Hepatic stellate cell (primary cell): Measurements from ENCODE around the gene ME3.
"Not testable (repeated sequence)": the region's sequence is repeated elsewhere in the genome, so short reads cannot be mapped to it uniquely, and the experiment has no call there.

Experiments
- DNase-seq: peaks from one replicate; pipeline ENCODE4 v3.0.0; 2011; ENCODE audit warnings: low spot score

ME3 gene

DNA sequence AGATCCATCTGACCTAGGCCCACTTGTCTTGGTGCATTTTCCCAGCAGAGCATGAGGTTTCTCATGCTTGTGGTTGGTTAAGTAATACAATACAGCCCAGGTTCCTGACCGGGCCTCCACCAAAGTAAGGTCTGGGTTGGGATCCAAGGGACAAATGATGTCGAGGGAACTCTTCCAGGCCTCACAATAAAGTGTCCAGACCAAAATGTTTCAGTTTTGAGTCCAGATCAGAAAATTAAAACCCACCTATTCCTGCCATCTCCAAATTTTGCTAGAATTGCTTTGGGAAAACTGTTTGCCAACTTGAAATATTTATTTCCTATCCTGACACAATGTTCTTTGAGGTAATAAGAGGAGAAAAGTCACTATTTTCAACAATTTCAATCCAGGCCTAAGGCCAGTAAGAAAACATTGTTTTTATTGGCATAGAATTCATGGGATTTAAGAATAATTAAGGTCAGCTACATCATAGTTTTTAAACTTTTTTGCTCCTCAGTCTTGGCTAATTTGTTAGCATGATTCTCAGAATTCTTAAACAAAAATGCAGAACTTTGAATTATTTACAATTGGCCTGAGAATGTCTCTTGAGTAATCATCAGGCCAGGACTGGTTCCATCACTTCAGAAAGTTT lies 51.4 kb downstream of the ME3 start:
- DNase-seq: no peak

DNA sequence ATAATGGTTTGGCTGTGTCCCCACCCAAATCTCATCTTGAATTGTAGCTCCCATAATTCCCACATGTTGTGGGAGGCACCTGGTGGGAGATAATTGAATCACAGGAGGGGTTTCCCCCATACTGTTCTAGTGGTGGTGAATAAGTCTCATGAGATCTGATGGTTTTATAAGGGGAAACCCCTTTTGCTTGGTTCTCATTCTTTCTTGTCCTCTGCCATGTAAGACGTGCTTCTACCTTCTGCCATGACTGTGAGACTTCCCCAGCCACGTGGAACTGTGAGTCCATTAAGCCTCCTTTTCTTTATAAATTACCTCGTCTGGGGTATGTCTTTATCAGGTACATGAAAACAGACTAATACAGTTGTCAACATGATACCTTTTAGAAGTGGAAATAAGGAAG lies 53.0 kb downstream of the ME3 start:
- not testable (repeated sequence) for DNase-seq

DNA sequence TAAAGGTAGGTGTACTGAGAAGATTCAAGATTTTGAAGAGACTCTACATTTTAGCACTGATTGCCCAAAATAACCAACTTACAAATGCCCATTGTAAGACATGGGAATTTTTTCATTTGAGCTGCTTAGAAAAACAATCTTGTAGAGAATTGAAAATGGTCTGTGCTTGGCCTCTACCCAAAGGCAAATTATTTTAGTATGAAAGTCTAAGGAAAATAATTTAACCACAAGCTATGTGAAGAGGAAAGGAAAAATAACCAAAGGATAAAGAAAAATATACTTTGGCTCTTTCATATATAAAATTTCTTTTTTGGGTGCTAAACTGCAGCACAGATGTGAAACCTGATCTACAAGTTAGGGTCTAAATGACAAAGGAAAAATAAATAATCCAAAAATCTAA lies 54.9 kb downstream of the ME3 start:
- no peak for DNase-seq

DNA sequence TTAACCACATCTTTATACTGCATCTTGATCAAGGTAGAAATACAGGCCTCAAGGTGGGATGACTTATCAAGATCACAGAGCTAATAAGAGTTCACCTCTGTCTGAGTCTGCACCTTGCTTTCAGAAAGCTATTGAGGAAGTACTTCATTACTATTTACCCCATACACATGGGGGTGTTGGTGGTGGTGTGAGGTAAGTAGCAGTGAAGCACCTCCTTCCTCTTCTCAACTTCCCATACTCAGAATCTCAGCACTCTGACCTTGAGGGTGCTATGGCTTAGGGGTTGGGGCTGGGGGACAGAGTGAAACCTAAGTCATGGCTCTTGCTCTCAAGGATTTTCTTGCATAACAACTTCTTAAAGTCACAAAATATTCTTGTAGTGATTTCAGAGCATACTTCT lies 56.9 kb downstream of the ME3 start:
- DNase-seq: no peak

DNA sequence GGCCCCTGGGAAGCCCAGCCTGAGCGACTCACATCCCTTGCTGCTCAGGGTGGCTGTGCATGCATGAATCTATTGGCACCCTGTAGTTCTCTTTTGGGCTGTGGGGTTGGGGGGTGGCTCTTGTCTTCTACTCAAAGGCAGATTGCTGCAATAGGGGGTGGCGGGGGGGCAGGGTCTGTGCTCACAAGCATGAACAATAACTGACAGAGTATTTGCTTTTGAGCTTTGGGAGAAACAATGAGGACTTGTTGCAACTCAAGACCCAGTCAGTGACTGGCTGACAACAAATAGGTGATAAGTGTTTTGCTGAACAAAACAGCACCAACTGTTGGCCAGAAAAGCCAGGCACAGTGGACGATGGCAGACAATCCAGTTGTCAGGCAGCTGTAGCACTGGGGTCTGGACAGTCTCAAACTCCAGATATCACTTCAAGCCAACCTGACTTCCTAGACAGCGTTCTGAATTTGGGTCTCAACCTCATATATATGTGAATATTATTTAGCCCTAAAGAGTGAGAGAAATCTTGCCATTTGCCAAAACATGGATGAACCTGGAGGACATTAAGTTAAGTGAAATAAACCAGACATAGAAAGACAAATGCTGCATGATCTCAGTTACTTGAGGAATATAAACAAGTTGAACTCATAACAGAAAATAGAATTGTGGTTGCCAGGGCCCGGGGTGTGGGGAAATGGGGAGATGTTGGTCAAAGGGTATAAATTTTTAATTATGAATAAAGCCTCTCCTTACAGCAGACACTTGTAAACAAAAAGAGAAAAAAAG lies 61.7 kb downstream of the ME3 start:
- DNase-seq: no peak

DNA sequence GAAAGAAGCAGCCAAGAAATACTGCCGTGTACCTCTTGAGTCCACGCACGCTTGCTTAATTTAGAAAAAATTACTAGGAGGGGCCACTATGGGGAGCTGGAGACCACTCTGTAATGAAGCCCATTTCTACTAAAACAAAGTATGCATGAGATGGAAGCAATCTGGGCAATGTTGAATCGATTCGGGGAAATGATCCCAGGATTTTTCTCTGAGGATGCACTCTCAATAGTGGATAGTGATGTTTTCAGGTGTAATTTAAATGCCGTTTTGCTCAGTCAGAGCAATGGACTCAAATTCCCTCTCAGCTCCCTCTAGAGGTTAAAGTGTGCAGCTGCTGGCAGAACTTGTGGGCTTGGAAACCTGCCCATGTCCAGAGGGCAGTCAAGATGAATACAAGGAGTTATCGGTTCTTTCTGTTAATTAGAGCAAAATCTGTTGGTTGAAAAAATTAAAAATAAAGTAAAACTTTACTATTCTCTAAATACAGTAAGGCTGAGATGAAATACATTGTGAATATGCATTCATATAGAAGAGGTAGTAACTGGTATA lies 64.1 kb downstream of the ME3 start:
- DNase-seq: no peak

DNA sequence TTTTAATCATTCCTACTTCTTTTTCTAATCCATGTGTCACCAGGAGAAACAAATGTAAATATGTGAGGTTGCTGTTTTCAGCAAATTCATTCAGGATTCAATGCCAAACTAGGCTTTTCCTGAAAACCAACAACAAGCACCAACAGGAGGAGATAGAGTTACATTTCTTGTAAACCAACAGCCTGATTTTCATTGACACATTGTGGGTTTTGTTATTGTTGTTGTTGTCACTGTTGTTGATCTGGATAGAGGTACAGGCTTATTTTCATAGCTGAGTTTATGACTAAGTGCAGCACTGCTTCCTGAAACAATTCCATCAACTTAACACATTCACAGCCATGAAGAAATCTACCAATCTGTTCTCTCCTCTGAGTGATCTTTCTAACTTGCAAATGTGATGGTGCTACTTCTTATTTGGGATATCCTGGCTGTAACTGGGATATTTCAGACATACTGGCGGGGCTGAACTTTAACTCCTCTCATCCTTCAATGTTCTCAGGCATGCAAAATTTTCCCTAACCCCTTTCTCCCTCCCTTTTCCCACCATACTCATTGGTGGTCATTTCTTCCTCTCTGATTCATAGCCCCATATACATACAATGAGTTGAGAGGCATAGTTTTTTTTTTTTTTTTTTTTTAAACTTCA lies 65.5 kb downstream of the ME3 start:
- DNase-seq: no peak

DNA sequence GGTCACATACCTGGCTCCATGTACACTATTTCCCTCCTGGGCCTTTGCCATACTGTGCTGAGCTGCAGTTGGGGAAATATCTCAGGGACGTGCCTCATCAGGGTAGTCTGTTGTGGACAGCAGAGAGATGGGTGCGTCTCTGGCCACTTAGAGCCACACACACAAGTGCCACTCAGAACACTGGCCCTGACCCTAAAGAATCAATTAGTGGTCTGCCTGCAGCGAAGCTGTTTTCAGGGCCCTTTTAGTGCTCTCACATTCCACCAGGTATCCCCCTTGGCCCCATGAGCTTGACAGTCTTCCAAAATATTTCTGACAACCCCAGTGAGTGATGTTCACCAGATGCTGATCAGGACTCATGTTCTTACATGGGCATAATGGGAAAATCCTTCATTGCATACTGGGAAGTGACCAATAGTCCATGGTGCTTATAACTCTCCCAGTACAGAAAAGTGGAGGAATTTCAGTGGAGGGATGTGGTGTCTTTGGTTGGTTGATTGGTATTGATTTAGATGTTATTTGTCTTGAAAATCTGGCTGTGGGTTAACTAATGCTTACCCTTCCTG lies 66.1 kb downstream of the ME3 start:
- no peak for DNase-seq

DNA sequence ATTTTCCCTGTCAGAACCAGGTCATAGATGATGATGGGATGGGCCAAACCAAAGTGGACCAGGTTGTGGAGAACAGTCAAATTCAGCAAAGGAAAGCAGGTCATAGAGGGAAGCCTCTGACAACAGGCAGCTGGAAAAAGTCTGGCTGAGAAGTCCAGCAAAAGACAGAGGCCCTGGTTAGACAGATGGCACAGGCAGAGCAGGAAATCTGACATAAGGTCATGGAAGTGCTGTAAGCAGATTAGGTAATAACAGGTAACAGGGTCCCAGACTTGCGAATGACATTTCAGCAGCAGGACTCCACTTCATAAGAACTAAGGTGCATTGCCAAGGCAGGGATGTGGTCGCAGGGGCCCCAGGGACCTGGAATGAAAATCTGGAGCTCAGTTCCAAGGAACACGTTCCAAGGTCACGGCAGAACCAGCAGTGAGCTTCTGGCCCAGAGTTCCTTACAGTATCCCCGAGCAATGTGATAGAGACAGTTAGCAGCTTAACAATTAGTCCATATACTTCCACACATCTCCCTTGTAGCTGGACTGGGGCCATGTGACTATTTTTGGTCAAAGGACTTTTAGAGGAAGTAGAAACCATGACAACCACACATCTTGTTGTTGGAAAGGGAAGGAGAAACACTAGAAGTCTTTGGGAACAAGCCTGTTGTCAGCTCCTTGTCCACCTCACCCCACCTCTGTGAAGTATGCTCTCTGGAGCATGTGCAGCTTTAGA lies 75.4 kb downstream of the ME3 start:
- peak; percentile 12 for DNase-seq

DNA sequence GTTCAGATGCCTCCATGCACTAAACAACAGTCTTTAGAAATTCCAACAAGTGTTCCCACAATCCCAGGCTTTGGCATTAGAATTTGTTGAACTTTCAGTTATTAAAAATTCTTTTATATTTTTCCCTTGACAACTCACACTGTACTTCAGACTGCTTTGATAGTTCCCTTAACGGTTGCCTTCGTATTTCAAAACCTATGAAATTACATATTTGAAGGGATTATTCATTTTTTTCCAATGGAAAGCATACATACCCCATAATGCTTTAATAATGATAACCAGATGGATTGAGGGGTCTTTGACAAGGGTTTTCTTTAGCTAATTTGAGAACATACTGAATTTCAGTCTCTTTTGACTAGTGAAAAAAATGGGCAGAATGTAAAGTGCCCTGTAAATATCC lies 76.5 kb downstream of the ME3 start:
- DNase-seq: no peak

DNA sequence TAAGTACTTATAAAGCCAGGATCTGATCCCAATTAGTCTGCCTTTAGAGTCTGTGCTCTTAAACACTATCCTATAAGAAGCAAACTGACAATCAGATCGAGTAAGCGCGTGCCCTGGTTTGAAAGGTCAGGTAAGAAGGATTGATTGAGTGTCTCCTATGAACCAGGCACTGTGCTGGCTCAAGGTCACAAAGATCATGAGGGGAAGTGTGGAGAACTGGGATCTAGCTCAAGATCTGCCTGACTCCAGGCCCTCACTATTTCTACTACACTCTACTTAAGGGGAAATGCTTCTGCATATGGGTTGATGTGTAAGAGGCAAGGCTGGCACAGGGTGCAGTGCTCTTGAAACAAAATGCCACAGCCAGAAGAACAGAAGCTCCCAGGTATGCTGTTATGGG lies 77.0 kb downstream of the ME3 start:
- DNase-seq: no peak

DNA sequence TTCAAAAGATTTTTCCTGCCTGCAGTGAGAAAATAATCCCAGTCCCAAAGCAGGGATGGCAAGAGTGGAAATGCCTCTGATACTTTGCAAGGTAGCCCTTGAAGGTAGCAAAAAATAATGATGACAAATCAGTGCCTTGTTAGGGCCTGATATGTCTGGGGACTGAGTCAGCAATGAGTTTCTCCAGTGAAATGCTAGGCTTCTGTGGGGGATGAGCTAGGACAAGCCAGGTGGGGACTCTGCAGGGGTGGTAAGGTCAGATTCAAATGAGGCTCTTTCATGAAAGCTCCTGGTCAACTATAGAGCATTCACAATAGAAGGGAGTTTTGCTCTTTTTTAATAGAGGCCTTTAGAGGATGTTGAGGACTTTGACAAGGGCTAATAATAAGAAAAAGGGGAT lies 77.7 kb downstream of the ME3 start:
- no peak for DNase-seq

DNA sequence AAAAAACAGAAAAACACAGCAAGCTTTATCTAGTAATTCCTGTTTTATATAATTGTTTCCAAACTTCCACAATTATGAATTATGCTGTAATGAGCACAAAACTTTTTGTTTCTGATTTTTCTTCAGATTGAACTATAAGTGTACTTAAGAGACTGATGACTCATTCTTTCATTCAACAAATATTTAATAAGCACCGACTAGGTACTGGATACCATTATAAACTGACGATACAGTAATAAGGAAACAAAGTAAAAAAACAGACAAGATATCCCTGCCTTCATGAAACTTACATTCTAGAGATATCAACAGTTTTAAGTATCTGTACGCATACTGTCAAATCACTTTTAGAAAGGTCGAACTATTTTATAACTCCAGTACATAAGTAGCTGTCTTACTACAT lies 78.6 kb downstream of the ME3 start:
- no peak for DNase-seq

DNA sequence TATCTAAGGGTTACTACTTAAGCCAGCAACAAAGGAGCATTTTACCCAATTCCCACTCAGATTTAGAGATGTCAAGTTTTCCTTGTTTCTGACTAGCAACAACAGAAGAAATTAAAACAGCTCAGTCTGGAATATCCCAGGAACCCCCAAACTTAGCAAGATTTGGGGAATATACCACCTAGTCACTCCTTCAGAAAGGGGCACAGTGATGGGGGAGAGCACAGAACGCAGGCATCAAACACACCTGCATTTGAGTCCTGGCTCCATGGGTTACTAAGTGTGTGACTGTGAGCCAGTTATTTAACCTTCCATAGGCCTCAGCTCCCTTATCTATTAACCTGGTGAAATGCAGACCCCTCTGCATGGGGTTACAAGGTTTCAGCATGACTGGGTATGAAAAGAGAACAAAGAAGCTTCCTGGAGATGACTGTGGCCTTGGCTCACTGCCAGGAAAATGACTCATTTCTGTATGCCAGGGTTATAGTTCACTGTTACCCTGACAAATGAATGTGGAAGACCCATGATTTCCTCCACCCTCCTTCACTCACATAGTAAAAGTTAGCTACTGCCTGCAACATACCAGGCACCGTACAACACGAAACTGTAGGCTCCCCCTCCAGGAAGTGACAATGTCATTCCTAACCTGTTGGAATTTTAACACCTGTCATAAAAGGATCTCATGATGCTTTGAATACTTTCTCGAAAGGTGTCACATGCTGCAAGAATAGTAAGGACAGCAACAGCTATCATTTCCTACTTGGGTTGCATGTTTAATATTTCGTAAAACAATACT lies 79.6 kb downstream of the ME3 start:
- peak; percentile 22 for DNase-seq

DNA sequence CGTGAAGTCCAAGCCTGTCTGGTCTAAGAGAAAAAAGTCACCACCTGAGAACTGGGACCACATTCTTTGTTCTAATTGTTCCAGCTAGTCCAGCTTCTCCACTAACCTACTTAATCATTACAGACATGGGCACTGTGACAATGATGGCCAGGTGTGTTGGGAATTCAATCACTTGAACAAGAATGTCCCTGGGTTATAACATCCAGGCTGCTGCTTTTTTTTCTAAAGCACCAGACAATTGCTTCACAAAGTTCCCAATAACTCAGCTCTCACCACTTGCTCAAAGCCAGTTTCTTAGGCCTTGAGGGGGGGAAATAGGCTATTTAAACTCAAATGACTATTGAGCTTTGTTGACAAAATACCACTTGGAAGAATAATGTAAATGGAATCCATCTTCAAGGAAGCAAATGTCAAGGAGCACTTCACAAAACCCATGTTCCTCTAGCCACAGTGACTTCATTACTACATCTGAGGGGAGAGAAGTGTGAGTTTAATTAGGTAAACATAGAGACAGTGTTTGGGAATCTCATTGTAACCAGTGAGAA lies 80.3 kb downstream of the ME3 start:
- DNase-seq: peak; percentile 9

DNA sequence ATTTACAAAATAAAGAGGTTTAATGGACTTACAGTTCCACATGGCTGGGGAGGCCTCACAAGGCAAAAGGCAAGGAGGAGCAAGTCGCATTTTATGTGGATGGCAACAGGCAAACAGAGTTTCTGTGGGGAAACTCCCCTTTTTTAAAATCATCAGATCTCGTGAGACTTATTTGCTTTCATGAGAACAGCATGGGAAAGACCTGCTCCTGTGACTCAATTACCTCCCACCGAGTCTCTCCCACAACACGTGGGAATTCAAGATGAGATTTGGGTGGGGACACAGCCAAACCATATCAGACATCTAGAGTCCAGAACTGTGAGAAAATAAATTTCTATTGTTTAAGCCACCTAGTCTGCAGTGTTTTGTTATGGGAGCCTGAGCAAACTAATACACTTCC lies 80.8 kb downstream of the ME3 start:
- DNase-seq: no peak

DNA sequence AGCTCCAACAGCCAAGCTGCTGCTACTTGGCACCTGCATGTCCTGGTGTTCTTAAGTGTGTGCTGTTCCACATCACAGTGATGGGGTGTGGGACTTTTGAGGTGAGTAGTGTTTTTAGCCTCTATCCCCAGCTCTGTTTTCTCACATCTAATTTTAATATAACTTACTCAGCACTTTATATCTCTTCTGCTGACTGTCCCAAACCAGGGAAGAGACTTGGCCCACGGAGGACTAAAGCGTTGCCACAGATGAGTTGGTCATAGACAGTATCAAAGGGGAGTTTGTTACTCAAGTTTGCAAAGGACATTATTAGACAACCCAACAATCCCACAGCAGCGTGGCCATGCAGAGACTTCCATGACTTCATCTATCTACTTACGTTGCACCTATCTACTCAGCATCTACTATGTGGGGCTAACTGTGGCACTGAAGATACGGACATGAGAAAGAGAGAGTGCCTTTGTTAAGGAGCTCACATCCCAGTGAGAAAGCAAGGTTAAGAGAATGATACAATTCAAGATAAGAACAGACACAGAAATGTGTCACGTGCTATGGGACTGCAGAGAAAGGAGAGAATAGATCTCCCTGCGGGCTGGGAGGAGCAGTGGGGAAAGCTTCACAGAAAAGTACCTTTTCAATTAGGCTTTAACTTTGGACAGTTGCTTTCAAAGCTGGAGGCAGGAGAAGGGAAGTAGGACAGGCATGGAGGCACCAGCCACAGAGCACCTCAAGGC lies 82.4 kb downstream of the ME3 start:
- no peak for DNase-seq

DNA sequence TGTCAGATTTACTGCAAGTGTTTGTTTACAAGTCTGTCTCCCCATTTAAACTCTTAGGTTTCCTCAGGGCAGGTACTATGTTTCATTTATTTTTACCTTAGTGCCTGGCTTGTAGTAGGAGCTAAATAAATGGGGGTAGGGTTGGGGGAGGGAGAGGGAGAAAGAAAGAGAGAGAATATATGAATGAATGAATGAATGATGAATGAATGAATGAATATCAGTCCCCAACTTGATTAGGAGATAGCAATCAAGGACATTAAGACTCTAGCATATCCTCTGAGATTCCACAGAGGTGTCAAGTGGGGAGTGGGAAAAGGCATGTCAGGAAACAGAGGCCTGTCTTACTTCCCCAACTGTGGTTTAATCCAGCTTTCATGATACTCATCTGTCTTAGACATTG lies 83.2 kb downstream of the ME3 start:
- no peak for DNase-seq

DNA sequence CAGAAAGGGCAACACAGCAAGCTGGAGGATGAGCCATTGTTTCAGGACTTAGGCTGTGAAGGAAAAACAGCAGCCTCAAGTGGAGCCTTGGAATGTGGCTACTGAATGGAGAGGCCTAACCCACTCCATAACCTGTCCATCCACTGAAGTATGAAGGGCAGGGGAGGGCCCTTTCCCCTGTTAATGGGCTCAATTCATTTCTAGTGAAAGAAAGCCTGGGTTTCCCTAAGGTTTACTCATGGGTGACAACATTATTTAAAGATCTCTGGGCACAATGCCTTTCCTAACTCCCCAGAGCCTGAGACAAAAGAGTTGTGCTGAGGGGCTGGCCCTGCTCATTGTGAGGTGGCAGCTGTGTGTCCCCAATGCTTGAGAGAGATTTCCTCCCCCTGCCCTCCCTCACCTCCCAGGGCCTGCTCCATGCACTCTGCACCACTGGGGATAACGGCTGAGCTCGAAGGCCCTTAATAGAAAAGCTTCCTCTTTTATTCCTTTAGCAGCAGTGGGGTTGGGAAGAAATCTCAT lies 83.8 kb downstream of the ME3 start:
- no peak for DNase-seq
